ENCODE data around the gene CDH22. TPM values are rescaled to one million over a fixed set of nuclear protein-coding genes. Genes with fewer than 3 reads are reported as not detected.

CDH22 gene
- total RNA-seq, 4 donors from 2014 or later = 0.11 to 2.3 (median 0.76) TPM

DNA sequence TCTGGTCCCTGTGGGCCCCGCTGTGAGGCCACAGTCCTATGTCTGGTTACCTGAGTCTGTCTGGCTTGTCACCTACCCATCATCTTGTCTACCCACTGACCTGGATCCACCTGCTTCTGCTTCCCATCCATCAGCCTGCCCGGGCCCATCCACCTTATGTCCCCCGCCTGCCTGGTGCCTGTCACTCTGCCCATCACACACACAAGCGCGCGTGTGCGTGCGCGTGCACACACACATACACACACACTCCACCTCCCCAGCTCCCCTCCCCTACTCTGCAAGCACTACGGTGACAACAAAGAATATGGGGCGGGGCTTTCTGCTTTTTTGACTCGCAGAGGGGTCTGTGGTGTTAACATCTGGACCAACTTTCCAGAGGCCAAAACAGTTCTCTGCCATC is 8.0 kb downstream of the CDH22 start:
- no peak for TF ChIP-seq POLR2A (IDR thresholded peaks at IDR 0.05)
- TF ChIP-seq, protein P1, sequence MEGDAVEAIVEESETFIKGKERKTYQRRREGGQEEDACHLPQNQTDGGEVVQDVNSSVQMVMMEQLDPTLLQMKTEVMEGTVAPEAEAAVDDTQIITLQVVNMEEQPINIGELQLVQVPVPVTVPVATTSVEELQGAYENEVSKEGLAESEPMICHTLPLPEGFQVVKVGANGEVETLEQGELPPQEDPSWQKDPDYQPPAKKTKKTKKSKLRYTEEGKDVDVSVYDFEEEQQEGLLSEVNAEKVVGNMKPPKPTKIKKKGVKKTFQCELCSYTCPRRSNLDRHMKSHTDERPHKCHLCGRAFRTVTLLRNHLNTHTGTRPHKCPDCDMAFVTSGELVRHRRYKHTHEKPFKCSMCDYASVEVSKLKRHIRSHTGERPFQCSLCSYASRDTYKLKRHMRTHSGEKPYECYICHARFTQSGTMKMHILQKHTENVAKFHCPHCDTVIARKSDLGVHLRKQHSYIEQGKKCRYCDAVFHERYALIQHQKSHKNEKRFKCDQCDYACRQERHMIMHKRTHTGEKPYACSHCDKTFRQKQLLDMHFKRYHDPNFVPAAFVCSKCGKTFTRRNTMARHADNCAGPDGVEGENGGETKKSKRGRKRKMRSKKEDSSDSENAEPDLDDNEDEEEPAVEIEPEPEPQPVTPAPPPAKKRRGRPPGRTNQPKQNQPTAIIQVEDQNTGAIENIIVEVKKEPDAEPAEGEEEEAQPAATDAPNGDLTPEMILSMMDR (IDR thresholded peaks at IDR 0.05) = no peak
- no peaks in the 10 kb centered on the region for H3K36me3 ChIP-seq
- DNase-seq = no peak
- WGBS, 2 donors = 74 to 86% methylated on average over 10 to 12 of the region's 12 CpGs
- no peak overlapping the region for H3K27ac ChIP-seq
- H3K27me3 ChIP-seq = peaks cover 0 to 92% (median 0%) of the 10 kb centered on the region in 4 donors
- no peak overlapping the region for H3K4me3 ChIP-seq
- intact Hi-C loops (cut with DNase I) = no loop called here
- no peaks in the 10 kb centered on the region for H3K4me1 ChIP-seq
- H3K9me3 ChIP-seq = no peaks in the 10 kb centered on the region

- H3K4me3 ChIP-seq = no peak overlapping the region
- 49 to 61% methylated on average over 7 of the region's 7 CpGs for WGBS, 2 donors
- no peaks in the 10 kb centered on the region for H3K4me1 ChIP-seq
- H3K36me3 ChIP-seq = no peaks in the 10 kb centered on the region
- no peak for DNase-seq
- intact Hi-C loops (cut with DNase I) = no loop called here
- H3K9me3 ChIP-seq = no peaks in the 10 kb centered on the region
- H3K27me3 ChIP-seq = peaks cover 0 to 92% (median 0%) of the 10 kb centered on the region in 4 donors
- no peak overlapping the region for H3K27ac ChIP-seq
- no peak for TF ChIP-seq POLR2A (IDR thresholded peaks at IDR 0.05)
- TF ChIP-seq, protein P1 (IDR thresholded peaks at IDR 0.05) = no peak
These were observed 9.2 kb downstream of the CDH22 start for GRCh38 chr20:46299078-46299477.

- Histone ChIP-seq H3K27ac (no peak overlapping the region), H3K9me3 (no peaks in the 10 kb centered on the region), H3K4me1 (no peaks in the 10 kb centered on the region), H3K27me3 (peaks cover 0 to 92% (median 0%) of the 10 kb centered on the region in 4 donors), H3K36me3 (no peaks in the 10 kb centered on the region), H3K4me3 (no peak overlapping the region)
- DNase-seq = no peak
- WGBS, 2 donors = 74 to 79% methylated on average over 3 of the region's 3 CpGs
- no peak for TF ChIP-seq POLR2A (IDR thresholded peaks at IDR 0.05)
- TF ChIP-seq, protein P1 (IDR thresholded peaks at IDR 0.05) = no peak
- intact Hi-C loops (cut with DNase I) = no loop called here
These were observed 9.9 kb downstream of the CDH22 start for GRCh38 chr20:46298374-46298773.

- Histone ChIP-seq H3K4me1 (no peaks in the 10 kb centered on the region), H3K4me3 (no peak overlapping the region), H3K9me3 (no peaks in the 10 kb centered on the region), H3K27me3 (peaks cover 0 to 91% (median 0%) of the 10 kb centered on the region in 4 donors), H3K27ac (no peak overlapping the region), H3K36me3 (no peaks in the 10 kb centered on the region)
- no peak for TF ChIP-seq POLR2A (IDR thresholded peaks at IDR 0.05)
- TF ChIP-seq, protein P1 (IDR thresholded peaks at IDR 0.05) = no peak
- DNase-seq = no peak
- intact Hi-C loops (cut with DNase I) = no loop called here
- 64 to 70% methylated on average over 9 to 10 of the region's 12 CpGs for WGBS, 2 donors
These were observed 11.6 kb downstream of the CDH22 start for GRCh38 chr20:46296526-46297250.

- intact Hi-C loops (cut with DNase I) = no loop called here
- no peak overlapping the region for H3K27ac ChIP-seq
- H3K36me3 ChIP-seq = no peaks in the 10 kb centered on the region
- 30 to 70% methylated on average over 2 to 3 of the region's 3 CpGs for WGBS, 2 donors
- no peak for TF ChIP-seq POLR2A (IDR thresholded peaks at IDR 0.05)
- TF ChIP-seq, protein P1 (IDR thresholded peaks at IDR 0.05) = no peak
- DNase-seq = no peak
- no peak overlapping the region for H3K4me3 ChIP-seq
- H3K9me3 ChIP-seq = no peaks in the 10 kb centered on the region
- no peaks in the 10 kb centered on the region for H3K4me1 ChIP-seq
- H3K27me3 ChIP-seq = peaks cover 0 to 68% (median 0%) of the 10 kb centered on the region in 4 donors
These were observed 15.2 kb downstream of the CDH22 start for GRCh38 chr20:46293084-46293483.

Data from esophagus squamous epithelium (tissue), 5 donors.